VCaP (cell line): ENCODE data around the gene BRD9.
"Not testable (repeated sequence)": the region's sequence is repeated elsewhere in the genome, so short reads cannot be mapped to it uniquely, and the experiment has no call there.

Experiments used
- H3K27ac ChIP-seq: fragments of 450-650 bp; 2 replicates; pipeline ENCODE4 v1.5.1; 2017
- TF ChIP-seq, protein P1 (sequence below): fragments of 450-650 bp; conservative IDR thresholded peaks from 2 replicates; pipeline ENCODE4 v1.5.1; 2017; ENCODE audit warnings: mild to moderate bottlenecking, moderate library complexity

Gene BRD9

DNA sequence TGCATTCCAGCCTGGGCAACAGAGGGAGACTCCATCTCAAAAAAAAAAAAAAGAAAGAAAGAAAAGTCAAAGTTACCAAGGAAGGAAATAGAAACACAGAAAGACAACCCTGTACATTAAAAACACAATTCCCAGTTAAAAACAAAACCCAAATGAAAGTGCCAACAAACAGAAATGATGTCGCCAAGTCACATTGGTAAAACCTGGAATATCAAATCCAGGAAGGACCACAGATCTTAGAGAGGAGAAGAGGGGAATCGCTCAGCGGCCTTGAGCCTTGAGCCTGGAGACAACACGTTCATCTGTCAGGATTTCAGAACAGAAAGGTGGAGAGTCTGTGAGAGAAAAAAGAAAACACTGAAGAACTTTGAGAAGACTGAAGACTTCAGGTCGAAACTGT lies 40.6 kb downstream of the BRD9 start:
- TF ChIP-seq, protein P1, sequence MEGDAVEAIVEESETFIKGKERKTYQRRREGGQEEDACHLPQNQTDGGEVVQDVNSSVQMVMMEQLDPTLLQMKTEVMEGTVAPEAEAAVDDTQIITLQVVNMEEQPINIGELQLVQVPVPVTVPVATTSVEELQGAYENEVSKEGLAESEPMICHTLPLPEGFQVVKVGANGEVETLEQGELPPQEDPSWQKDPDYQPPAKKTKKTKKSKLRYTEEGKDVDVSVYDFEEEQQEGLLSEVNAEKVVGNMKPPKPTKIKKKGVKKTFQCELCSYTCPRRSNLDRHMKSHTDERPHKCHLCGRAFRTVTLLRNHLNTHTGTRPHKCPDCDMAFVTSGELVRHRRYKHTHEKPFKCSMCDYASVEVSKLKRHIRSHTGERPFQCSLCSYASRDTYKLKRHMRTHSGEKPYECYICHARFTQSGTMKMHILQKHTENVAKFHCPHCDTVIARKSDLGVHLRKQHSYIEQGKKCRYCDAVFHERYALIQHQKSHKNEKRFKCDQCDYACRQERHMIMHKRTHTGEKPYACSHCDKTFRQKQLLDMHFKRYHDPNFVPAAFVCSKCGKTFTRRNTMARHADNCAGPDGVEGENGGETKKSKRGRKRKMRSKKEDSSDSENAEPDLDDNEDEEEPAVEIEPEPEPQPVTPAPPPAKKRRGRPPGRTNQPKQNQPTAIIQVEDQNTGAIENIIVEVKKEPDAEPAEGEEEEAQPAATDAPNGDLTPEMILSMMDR = no peak
- no peak overlapping the region for H3K27ac ChIP-seq

DNA sequence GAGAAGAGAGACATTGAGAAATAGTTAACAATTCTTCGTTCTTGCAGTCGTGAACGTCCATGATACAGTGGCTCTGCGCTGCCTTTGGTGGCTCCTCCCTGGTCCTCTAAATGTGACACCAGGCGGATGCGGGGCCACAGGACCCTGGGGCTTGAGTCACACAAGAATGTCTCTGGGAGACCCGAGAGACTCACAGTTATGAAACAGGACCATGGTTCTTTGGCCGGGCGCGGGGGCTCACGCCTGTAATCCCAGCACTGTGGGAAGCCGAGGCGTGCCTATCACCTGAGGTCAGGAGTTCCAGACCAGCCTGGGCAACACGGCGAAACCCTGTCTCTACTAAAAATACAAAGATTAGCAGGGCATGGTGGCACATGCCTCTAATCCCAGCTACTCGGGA lies 41.0 kb downstream of the BRD9 start:
- H3K27ac ChIP-seq = no peak overlapping the region
- TF ChIP-seq, protein P1 = no peak

DNA sequence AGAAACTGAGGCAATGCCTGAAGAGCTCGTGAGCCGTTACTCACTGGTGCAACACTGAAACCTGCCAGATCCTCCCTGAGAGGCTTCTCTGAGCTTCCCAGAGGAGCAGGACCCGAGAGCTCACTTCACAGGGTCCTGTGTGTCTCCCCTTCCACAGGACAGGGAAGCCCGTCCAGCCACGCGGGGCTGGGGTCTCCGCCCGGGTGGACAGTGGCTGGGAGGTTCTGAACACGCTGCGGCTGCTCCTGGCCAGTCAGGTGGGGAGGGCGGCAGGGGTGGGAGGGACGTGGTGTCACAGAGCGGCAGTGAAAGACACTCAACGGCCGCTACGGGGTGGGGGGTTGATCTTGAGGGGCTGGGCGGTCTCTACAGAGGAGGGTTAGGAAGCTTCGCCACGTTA lies 41.5 kb downstream of the BRD9 start:
- H3K27ac ChIP-seq = no peak overlapping the region; the same call in 1 of the 2 replicates

DNA sequence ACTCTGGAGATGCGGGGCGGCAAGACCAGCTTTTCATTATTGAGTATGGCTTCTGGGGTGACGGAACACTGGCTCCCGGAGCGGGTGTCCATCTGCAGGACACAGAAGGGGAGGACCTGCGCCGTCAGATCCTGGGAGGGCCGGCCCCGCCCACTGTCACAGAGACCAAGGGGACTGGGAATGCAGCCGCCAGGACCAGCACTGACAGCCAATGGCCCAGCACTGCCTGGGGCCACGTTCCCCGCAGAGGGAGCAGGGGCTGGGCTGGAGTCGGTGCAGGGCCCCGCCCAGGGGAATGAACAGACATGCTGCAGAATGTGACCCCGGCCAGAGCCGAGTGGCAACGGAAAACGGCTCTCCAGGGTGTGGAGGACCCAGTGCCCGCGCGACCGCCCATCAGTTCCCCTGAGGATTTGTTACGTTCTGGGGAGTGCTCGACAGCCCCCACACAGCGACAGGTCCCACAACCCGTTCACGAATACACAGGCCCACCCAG lies 42.0 kb downstream of the BRD9 start, which contains the start of gene ZDHHC11:
TSS of gene ZDHHC11 (minus strand) at position 476 of the 496 bp plus-strand sequence. CDS start at position 92, 384 bp downstream.
- peak within 1 kb of the TSS; percentile 47; the same call in 1 of the 2 replicates for H3K27ac ChIP-seq
- TF ChIP-seq, protein P1 = no peak

More for the DNA sequence above, 41.5 kb downstream of the BRD9 start:
- TF ChIP-seq, protein P1 = no peak

DNA sequence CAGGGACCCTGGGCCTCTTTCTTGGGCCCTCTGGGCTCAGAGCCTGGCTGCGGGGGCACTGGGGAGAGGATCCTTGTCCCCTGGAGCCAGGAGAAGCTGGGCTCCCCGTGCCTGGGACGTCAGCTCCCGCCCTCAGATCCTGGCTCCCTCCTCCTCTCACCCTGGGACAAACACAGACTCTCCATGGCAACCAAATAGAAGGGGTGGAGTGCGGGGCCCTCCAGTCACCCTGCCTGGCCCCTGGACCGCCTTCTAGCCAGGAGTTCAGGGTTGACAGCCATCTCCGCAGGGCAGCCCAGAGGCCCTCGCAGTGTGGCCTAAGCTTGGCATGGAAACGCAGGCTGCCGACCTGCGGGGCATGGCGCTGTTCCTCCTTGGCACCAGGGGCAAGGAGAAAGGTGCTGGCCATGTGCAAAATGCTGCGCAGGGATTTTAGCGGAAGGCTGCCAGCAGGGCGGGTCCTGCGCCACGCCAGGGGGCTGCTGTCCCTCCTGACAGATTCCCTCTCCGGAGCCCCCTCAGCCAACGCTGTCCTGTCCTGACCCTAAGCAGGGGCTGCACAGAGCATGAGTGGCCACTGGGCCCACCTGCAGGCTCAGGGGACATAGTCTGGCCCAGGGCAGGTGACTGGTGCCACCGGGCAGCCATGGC lies 42.8 kb downstream of the BRD9 start:
- TF ChIP-seq, protein P1 = peak; percentile 17; the same call in 1 of the 2 replicates
- H3K27ac ChIP-seq = peak overlapping the region; percentile 47; the same call in 1 of the 2 replicates

DNA sequence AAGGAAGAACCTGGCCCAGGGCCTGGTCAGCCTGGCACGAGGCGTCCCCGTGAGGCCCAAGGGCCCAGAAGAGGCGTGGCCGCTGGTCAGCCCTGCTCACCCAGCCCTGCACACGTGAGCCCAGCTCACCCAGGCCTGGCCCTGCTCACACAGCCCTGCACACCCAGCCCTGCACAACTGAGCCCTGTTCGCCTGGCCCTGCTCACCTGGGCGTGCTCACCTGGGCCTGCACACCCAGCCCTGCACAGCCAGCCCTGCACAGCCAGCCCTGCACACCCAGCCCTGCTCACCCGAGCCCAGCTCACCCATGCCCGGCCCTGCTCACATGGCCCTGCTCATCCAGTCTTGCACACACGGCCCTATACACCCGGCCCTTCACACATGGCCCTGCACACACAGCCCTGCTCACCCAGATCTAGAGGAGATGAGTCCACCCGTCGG lies 43.9 kb downstream of the BRD9 start:
- H3K27ac ChIP-seq = no peak overlapping the region
- TF ChIP-seq, protein P1 = no peak

DNA sequence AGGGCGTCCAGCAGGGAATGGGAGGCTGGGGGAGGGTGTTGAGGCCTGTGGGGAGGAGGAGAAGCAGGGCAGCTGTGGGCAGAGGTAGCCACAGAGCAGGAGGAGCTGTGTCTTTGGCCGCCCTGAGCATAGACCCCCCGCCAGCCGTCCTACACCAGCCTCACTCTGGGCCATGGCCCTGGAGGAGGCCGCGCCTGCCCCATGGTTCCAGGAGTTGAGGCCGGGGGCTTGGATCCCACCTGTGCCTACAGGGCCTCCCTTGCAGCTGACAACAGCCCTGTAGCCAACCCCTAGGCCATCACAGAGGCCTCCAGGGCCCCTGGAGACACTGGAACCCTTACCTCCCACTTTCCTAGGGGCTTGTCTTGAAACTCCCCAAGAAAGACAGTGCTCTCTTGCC lies 44.9 kb downstream of the BRD9 start:
- H3K27ac ChIP-seq = not testable (repeated sequence)

DNA sequence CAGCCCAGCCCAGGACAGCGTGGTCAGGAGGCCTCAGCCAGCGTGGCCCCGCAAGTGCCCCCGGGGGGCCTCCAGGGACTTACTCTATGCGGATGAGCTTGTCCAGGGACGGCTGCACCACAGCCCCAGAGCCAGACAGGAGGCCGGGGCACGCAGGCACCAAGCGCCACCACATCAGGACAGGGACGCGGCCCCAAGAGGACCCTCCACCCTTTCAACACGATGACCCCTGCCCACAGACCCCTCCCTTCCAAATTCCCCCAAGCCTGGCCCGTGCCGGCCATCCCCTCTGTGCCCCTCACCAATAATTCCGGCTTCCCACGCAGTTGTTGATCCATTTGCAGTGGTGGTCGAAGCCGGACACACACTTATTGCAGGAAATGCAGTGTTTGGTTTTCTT lies 45.4 kb downstream of the BRD9 start:
- not testable (repeated sequence) for H3K27ac ChIP-seq

DNA sequence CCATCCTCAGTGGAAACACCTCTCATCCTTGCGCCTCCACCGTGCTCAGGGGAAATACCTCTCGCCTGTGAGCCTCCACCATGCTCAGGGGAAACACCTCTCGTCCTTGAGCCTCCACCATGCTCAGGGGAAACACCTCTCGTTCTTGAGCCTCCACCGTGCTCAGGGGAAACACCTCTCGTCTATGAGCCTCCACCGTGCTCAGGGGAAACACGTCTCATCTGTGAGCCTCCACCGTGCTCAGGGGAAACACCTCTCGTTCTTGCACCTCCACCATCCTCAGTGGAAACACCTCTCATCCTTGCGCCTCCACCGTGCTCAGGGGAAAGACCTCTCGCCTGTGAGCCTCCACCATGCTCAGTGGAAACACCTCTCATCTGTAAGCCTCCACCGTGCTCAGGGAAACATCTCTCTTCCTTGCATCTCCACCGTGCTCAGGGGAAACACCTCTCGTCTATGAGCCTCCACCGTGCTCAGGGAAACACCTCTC lies 46.0 kb downstream of the BRD9 start:
- H3K27ac ChIP-seq = not testable (repeated sequence)

DNA sequence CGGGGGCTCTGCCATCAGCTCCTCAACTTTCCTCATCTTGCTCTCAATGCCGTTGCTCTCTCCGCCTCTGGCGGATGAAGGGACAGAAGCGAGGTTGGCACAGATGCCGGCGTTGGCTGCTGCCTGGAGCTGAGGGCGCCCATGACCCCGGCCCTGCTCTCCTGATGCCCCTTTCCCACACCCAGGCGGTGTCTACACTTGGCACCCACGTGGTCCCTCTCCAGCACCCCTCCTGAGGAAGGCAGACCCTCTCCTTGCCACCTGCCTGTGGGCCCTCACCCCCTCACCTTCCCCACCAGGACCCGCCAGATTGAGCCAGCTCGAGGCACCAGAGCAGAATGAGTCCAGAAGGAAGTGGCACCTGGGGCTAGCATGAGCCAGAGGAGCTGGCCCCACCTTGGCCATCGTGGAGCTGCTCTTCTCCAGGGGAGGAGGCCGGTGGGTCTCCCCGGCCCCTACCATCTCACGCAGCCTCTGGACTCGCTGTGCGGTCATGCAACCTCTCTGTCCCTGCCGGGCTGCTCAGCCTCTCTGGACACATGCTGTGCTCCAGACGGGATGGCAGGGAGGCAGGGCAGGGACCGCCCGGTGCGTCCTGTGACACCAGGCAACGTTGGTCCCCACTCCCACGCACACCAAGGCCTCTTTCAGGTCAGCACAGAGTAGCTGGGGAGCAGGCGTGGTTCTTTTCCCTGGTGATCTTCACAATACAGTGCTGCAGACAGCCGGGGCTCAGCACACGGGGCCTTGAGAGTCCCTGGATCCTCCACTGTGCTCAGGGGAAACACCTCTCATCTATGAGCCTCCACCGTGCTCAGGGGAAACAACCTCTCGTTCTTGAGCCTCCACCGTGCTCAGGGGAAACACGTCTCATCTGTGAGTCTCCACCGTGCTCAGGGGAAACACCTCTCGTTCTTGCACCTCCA lies 46.7 kb downstream of the BRD9 start:
- not testable (repeated sequence) for H3K27ac ChIP-seq

DNA sequence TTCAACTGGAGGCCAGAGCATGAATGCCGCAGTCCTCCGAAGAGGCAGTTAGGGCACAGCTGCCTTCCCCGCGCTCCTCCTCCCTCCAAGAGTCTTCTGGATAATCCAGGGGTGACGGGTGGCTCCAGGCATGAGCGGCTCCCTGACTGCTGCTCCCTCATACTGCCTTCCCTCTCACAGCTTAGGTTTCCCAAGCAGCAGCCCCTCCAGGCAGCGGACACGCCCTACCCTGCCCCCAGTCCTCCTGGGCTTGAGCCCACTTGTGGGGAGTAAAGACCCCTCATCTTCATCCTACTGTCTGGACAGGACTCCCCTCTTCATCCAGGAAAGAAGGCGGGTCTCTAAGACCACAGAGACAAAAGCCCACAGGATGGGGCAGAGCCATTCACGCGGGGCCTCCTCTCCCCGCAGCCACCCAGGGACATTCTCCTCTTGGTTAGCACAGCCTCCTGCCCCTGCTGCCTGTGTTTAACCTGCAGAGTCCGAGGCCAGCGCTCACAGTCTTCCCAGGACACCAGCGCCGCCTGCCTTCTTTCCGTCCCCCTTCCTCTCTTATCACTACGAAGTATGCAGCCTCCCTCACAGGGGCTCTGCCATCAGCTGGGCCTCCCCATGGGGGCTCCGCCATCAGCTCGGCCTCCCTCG lies 47.4 kb downstream of the BRD9 start:
- H3K27ac ChIP-seq = not testable (repeated sequence)

DNA sequence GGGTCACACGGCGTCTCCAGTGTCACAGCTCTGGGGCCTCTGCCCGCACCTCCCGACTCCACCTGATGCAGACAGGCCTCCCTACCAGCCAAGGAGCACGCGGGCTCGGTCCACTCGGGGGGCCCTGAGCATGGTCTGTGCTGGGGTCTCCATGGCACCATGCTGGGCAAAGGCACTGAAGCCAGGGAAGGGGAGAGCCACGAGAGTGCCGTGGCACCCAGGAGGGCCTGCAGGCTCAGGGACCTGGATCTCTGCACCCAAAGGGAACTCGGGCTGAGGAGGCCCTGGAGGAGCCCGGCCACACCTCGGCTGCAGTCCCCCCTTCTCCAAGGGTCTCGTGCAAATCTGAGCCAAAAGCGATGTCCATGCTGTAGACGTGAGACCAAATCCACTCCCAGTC lies 48.2 kb downstream of the BRD9 start:
- H3K27ac ChIP-seq = not testable (repeated sequence)
